ENCODE data around the gene MRPS34. TPM values are rescaled to one million over a fixed set of nuclear protein-coding genes. Genes with fewer than 3 reads are reported as not detected.

MRPS34 gene
- total RNA-seq, 4 donors from 2014 or later, result 67.6 to 114 (median 82.3) TPM

DNA sequence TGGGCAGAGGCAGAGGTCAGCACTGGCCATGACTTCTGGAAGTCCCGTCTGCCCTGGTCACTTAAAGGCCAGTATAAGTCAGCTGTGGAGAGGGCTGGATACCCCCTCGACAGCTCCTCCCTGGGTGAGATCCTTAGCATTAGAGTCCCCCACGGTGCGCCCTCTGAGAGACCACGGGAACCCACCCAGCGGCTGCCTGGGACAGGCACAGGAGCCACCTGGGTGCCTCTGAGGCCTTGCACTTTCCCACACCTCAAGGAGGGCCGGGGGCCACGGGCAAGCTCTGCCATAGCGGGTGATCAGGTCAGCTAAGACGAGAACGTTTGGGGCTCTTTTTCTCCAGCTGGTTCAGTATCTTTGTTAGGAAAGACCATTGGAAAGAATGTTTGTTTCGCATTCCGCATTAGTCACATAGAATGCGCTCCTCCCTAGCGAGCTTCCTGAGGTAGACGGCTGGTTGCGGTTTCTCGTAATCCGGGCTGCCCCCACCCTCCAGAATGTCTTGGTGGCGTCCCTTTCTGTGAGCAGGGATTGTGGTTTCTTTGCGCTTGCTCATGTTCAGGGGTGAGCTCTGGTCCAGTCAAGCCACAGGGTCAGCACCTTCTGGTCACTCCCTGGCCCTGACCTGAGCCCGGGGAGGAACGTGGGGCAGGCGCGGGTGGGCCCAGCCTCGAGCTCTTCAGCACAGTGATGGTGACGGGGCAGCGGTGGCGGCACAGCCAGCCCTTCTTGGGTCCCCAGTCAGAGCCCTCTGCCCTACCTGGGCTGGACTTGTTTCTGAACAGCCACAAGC is 26.8 kb downstream of the MRPS34 start:
- Histone ChIP-seq H3K4me3 (no peak overlapping the region), H3K27me3 (no peaks in the 10 kb centered on the region), H3K9me3 (no peaks in the 10 kb centered on the region), H3K36me3 (peaks cover 0 to 80% (median 0%) of the 10 kb centered on the region in 3 donors), H3K4me1 (no peaks in the 10 kb centered on the region), H3K27ac (no peak overlapping the region)
- TF ChIP-seq, protein P1, sequence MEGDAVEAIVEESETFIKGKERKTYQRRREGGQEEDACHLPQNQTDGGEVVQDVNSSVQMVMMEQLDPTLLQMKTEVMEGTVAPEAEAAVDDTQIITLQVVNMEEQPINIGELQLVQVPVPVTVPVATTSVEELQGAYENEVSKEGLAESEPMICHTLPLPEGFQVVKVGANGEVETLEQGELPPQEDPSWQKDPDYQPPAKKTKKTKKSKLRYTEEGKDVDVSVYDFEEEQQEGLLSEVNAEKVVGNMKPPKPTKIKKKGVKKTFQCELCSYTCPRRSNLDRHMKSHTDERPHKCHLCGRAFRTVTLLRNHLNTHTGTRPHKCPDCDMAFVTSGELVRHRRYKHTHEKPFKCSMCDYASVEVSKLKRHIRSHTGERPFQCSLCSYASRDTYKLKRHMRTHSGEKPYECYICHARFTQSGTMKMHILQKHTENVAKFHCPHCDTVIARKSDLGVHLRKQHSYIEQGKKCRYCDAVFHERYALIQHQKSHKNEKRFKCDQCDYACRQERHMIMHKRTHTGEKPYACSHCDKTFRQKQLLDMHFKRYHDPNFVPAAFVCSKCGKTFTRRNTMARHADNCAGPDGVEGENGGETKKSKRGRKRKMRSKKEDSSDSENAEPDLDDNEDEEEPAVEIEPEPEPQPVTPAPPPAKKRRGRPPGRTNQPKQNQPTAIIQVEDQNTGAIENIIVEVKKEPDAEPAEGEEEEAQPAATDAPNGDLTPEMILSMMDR (IDR thresholded peaks at IDR 0.05), result no peak
- DNase-seq, result no peak

DNA sequence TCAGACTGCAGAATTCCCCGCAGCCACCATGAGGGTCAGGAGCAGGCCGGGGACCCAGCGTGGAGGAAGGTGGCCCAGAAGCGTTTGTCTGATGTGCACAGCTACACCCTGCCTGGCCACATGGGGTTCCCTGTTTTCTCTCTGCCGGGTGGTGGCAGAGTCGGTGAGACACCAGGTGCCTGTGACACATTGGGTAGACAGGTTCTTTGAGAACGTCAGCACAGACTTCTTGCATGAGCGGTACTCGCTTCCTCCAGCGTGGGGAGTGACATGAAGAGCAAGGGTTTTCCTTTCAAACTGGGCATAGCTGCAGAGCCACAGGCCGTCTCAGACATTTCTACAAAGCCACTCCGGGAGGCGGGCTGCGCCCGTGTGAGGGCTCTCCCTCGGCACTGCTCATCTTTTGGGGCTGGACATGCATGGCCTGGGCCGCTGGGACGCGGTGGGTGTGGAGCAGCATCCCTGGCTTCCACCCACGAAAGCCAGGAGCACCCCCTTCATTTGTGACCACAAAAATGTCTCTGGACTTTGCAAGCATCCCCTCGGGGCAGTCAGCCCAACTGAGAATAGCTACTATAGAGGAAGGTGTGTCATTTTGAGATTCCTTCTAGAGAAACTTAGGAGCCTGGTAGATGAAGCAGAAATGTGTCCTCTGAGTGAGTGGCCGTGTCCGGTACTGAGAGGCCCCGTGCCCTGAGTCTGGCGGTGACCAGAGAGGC is 27.6 kb downstream of the MRPS34 start:
- Histone ChIP-seq H3K4me3 (no peak overlapping the region), H3K9me3 (no peaks in the 10 kb centered on the region), H3K27ac (no peak overlapping the region), H3K36me3 (peaks cover 0 to 78% (median 0%) of the 10 kb centered on the region in 3 donors), H3K4me1 (no peaks in the 10 kb centered on the region), H3K27me3 (no peaks in the 10 kb centered on the region)
- no peak for DNase-seq
- no peak for TF ChIP-seq POLR2A (IDR thresholded peaks at IDR 0.05)
- TF ChIP-seq, protein P1 (IDR thresholded peaks at IDR 0.05), result no peak

DNA sequence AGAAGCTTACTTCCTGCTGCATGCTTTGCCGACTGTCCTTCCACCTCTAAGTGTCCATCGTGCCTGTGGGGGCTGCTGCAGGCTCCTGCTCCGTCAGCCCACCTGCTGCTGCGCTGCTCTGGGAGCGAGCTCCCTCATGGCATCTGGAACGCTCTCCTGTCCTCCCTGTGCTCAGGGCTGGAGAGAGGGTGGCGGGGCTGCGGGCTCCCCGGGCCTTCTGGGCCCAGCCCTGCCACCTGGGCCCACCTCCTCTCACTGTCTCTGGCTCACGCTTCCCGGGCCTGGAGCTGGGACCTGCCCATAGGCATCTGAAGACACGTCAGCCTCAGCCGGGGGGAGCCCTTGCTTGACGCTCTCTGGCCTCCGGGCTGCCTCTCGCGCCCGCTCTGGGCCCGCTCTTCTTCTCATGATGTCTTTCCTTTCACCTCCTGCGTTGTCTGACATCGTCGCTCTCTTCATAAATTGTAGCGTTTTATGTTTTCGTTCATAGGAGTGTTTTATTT is 28.5 kb downstream of the MRPS34 start:
- no peaks in the 10 kb centered on the region for H3K27me3 ChIP-seq
- no peak overlapping the region for H3K27ac ChIP-seq
- no peak for DNase-seq
- H3K4me1 ChIP-seq, result no peaks in the 10 kb centered on the region
- TF ChIP-seq, protein P1 (IDR thresholded peaks at IDR 0.05), result no peak
- no peak for TF ChIP-seq POLR2A (IDR thresholded peaks at IDR 0.05)
- no peak overlapping the region for H3K4me3 ChIP-seq
- peaks cover 0 to 70% (median 0%) of the 10 kb centered on the region in 3 donors for H3K36me3 ChIP-seq
- no peaks in the 10 kb centered on the region for H3K9me3 ChIP-seq

DNA sequence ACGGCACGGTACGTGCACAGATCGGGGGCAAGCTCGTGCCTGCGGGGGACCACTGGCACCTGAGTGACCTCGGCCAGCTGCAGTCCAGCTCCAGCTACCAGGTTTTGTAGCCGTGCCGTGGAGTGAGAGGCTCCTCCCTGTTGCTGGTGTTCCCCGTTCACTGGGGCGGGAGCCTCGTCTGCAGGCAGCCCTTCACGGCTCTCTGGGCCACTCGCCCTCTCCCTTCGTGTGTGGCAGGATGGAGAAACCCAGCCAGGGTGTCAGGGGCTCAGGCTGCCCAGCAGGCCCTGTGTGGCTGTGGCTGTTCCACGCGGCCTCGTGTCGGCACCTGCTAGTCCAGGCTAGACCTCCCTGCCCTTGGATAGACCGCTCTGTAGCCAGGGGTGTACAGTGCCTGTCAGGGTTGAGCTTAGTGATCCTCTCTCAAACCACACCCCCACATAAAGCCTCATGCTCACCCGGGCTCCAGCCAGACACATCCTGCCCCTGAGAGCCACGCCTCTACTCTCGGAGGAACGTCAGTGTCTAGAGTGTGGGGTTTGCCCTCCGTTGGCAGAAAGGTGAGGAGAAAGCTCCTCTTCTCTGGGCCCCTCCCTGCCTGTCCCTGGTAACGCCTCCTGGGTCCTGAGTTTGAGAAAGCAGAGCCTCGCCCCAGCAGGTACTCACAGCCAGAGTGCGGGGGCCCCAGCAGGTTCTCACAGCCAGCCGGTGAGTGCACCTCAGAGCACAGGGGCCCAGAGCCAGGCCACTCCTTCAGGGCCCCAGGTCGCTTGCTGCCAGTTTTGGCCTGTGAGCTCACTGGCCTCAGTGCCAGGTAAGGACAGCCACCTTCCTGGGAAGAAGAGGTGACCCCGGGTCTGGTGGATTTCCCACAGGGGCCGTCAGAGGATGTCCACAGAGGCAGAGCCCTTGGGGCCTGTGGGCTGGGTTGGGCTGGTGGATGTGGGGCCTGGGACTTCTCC is 29.3 kb downstream of the MRPS34 start:
- no peak overlapping the region for H3K4me3 ChIP-seq
- H3K36me3 ChIP-seq, result peaks cover 0 to 62% (median 0%) of the 10 kb centered on the region in 3 donors
- H3K9me3 ChIP-seq, result no peaks in the 10 kb centered on the region
- no peaks in the 10 kb centered on the region for H3K4me1 ChIP-seq
- no peak overlapping the region for H3K27ac ChIP-seq
- no peaks in the 10 kb centered on the region for H3K27me3 ChIP-seq
- TF ChIP-seq, protein P1 (IDR thresholded peaks at IDR 0.05), result no peak
- TF ChIP-seq POLR2A (IDR thresholded peaks at IDR 0.05), result no peak
- DNase-seq, result no peak

DNA sequence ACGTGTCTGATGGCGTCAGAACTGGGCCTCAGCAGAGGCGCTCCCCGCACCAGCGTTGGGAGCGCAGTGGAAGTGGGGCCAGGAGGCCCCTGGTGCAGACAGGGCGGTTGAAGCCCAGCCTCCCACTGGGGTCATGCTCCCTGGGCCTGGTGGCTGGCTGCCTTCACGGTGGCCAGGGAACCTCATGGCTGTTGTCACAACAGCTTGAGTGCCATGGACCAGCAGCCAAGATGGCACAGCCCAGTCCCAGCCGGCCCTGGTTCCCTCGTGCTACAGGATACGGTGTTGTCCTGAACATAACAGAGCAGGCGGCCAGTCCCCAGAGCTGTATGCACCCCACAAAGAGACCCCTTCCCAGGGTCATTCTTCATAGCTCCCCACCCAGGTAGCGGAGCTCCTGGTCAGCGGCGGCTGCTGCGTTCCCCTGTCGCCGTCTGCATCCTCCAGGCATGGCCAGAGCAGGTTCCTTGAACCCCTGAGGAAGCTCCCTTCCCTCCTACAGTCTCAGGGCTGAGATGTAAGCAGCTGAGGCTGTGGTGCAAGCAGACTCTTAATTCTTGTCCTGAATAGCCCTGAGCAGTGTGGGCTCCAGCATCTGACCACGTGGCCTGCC is 31.3 kb downstream of the MRPS34 start:
- TF ChIP-seq, protein P1 (IDR thresholded peaks at IDR 0.05), result no peak
- no peak for TF ChIP-seq POLR2A (IDR thresholded peaks at IDR 0.05)
- Histone ChIP-seq H3K4me1 (no peaks in the 10 kb centered on the region), H3K9me3 (no peaks in the 10 kb centered on the region), H3K4me3 (no peak overlapping the region), H3K27me3 (no peaks in the 10 kb centered on the region), H3K36me3 (peaks cover 0 to 42% (median 0%) of the 10 kb centered on the region in 3 donors), H3K27ac (no peak overlapping the region)
- DNase-seq, result no peak
